Right cardiac atrium (tissue), 5 donors: ENCODE measurements around the gene LGALS9. TPM values are rescaled to one million over a fixed set of nuclear protein-coding genes. Genes with fewer than 3 reads are reported as not detected.
"Not testable (repeated sequence)": the region's sequence is repeated elsewhere in the genome, so short reads cannot be mapped to it uniquely, and the experiment has no call there.

ENCODE experiments used
- ATAC-seq, 2 donors: fragments of 200-7000 bp; cut with Tn5 transposase; one replicate each; pipeline versions ENCODE4 v1.8.0 to v1.9.1; 2020; ENCODE audit warnings: moderate library complexity in 2 of 2, mild to moderate bottlenecking in 1 of 2
- DNase-seq, 3 donors: peaks; one replicate each; pipeline ENCODE4 v3.0.0-alpha.2; 2020
- H3K27ac ChIP-seq: one replicate; pipeline ENCODE4 v1.5.1; 2013; ENCODE audit warnings: mild to moderate bottlenecking, low read length, control low read depth, moderate library complexity
- H3K27me3 ChIP-seq: one replicate; pipeline ENCODE4 v1.6.1; 2013; ENCODE audit not compliant: control insufficient read depth, insufficient read depth
- H3K4me1 ChIP-seq: one replicate; pipeline ENCODE4 v1.6.1; 2013; ENCODE audit warnings: low read length; ENCODE audit not compliant: control insufficient read depth, insufficient read depth
- H3K4me3 ChIP-seq: one replicate; pipeline ENCODE4 v1.5.1; 2013; ENCODE audit warnings: low read length, control low read depth
- H3K9me3 ChIP-seq: one replicate; pipeline ENCODE4 v1.6.1; 2013; ENCODE audit warnings: low read length; ENCODE audit not compliant: control insufficient read depth
- WGBS: extraction: QIAGEN DNeasy Blood & Tissue Kit; methylation state at CpG from one replicate; pipeline ENCODE4 v1.1.7; 2013; 5-methylcytosine and 5-hydroxymethylcytosine counted together
- intact Hi-C, 4 donors: fragments of 100-400 bp; cut with DNase I; formaldehyde crosslinking; loops; one replicate each; pipeline versions ENCODE4 v1.11.0 to v1.14.0; 2022 to 2023
- polyA plus RNA-seq: library from polyadenylated mRNA; stranded (reverse); fragments of 200-250 nt; gene quantifications from one replicate; pipeline ENCODE4 v1.2.3, GENCODE V29; 2013
- total RNA-seq, 4 donors: library from RNA; stranded (reverse); fragmentation: NEBNext Ultra II Directional; extraction: Animal tissue kit (Norgen Biotek cat#: 25700); gene quantifications; one replicate each; pipeline ENCODE4 v1.2.1, GENCODE V29; 2021
- donor health status: healthy with polysubstance abuse.
- donor health status: DM: no; HTN: yes; CAD: no.
- donor health status: DM: no; HTN: no; CAD: no.
- donor health status: DM: no; HTN: yes; CAD: no; lungs with severe emphysema.
- donor health status: DM: yes; HTN: yes; CAD: no.

The LGALS9 gene
- total and polyA plus RNA-seq, 5 donors, result 8.9 to 30.5 (median 19.7) TPM

- Histone ChIP-seq H3K4me3 (no peak overlapping the region), H3K4me1 (peaks cover 7% of the 10 kb centered on the region), H3K27ac (no peak overlapping the region), H3K9me3 (no peaks in the 10 kb centered on the region), H3K27me3 (no peaks in the 10 kb centered on the region)
- ATAC-seq, result no peak
- WGBS, result 92% methylated on average over 5 of the region's 5 CpGs
- DNase-seq, result peak in 1 of 3 donors; percentile 6
- intact Hi-C loops, result no loop called here
Measured at GRCh38 chr17:27628376-27628775, 2.6 kb upstream of the LGALS9 start.

DNA sequence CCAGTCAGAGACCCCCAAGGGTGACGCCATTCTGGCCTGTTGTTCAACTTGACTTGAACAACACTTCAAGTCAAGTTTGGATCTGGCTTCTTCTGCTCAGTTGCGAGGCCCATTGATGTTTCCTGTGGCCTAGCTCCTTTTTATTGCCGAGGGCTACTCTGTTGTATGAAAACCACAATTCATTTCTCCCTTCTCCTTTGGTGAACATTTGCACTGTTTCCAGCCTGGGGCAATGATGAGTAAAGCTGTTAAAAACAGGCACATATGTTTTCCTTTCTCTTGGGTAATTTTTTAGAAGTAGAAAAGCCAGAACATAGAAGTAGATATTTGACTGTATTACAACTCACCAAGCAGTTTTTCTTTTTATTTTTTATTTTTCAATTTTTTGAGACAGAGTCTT, 1.7 kb upstream of the LGALS9 start:
- intact Hi-C loops, ATAC-seq, DNase-seq, H3K4me3 ChIP-seq, H3K27ac ChIP-seq, H3K27me3 ChIP-seq, H3K9me3 ChIP-seq: not testable (repeated sequence)
- 89% methylated on average over 3 of the region's 3 CpGs for WGBS
- peaks cover 12% of the 10 kb centered on the region for H3K4me1 ChIP-seq

GRCh38 chr17:27631411-27631760, 398 bp downstream of the LGALS9 start:
- peaks cover 12% of the 10 kb centered on the region for H3K4me1 ChIP-seq
- ATAC-seq, result no peak
- peak overlapping the region; percentile 51 for H3K4me3 ChIP-seq
- intact Hi-C loops, result no loop called here
- H3K27me3 ChIP-seq, result no peaks in the 10 kb centered on the region
- 50% methylated on average over 6 of the region's 6 CpGs for WGBS
- H3K27ac ChIP-seq, result peak overlapping the region; percentile 85
- H3K9me3 ChIP-seq, result no peaks in the 10 kb centered on the region
- DNase-seq, result no peak

DNA sequence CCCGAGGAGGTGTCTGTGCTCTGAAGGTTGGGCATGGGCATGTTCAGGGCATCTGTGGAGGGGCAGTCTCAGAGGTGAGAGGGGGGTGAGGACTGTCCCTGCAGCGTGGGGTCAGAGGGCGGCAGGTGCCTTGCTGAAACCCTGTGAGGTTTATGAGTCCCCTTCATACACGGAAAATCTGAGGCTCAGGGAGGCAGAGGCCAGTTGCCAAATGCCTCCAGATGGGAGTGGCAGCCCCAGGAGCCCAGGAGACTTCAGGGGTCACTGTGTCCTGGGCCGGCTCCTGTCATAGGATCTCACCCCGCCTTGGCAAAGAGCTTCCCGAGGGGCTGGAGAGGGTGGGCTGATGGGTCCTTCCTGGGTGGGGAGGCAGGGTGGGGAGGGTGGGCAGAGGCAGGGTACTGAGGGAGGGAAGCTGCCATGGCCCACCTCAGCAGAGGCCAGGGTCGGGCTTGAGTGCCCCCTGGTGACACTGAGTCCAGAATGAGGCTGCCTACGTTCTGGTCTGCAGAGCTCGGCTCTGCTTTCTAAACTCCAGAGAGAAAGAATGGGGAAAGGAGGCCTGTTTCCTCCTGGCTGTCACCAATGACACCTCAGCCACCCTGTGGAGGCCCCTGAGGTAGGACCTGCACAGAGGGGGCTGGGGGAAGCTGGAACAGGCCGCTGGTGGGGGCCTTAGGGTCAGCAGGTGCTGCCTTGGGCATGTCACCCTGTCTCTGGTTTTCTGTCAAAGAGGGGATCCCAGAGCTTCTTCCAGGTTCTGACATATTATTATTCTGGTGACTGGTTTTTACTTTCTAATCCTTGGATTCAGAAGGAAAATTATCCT, 1.1 kb downstream of the LGALS9 start:
- H3K4me1 ChIP-seq, result peaks cover 12% of the 10 kb centered on the region
- intact Hi-C loops, result no loop called here
- WGBS, result 54% methylated on average over 11 of the region's 11 CpGs
- ATAC-seq (no peak), DNase-seq (peak in 2 of 3 donors; percentile 55 to 59)
- H3K27me3 ChIP-seq, result no peaks in the 10 kb centered on the region
- H3K9me3 ChIP-seq, result no peaks in the 10 kb centered on the region
- H3K27ac ChIP-seq, result peak overlapping the region; percentile 85
- H3K4me3 ChIP-seq, result peak overlapping the region; percentile 51

DNA sequence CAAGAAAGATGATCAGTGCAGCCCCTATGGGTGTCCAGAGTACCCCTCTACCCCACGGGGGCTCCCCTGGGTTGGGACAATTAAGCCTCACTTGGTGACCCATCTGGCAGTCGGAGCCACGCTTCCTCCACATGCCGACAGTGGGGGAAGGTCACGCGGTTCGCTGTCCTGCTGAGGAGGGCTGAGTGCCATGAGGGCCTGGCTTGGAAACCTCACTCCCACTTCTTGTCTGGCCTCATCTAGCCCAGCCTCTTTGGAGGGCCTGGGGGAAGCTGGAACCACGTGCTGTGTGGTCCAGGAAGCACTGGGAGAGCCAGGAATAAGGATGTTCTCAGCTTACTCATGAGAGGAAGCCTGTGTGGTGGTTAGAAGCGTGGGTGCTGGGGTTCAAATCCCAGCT, 1.8 kb downstream of the LGALS9 start:
- H3K27me3 ChIP-seq, H3K4me3 ChIP-seq, H3K9me3 ChIP-seq, intact Hi-C loops: not testable (repeated sequence)
- DNase-seq, result peak; percentile 86 to 93 (median 92)
- 12% methylated on average over 9 of the region's 9 CpGs for WGBS
- Histone ChIP-seq H3K27ac (peak overlapping the region; percentile 34), H3K4me1 (peaks cover 12% of the 10 kb centered on the region)
- ATAC-seq, result peak; percentile 94 to 95

DNA sequence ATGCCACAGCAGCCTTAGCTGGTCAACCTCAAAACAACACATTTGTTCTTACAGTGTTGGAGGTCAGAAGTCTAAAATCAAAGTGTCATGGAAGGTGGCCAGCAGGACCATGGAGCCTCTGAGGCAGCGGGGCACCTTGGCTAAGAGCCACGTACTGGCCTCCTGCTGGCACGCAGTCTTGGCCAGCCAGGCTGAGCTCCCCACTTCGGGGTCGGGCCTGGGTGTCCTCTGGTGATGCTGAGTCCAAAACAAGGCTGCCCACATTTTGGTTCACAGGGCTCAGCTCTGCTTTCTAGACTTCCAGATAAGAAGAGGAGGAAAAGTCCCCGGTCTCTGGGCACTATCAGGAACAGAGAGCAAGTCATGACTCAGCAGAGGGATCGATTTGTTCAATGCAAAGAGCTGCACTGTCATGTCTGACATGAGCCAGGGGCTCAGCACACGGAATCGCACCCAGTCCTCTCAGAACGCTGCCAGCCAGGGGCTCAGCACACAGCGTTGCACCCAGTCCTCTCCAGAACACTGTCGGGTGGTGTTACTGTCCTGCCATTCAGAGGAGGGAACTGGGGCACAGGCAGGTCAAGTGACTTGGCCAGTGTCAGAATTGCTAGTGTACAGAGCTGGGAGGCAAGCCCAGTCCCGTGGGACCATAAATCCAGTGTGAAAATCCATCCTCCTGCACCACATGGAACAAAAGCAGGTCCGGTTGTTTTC, 2.5 kb downstream of the LGALS9 start:
- no peak overlapping the region for H3K4me3 ChIP-seq
- peak overlapping the region; percentile 34 for H3K27ac ChIP-seq
- peak; percentile 52 for ATAC-seq
- peaks cover 12% of the 10 kb centered on the region for H3K4me1 ChIP-seq
- H3K9me3 ChIP-seq, result no peaks in the 10 kb centered on the region
- 42% methylated on average over 14 of the region's 14 CpGs for WGBS
- no peaks in the 10 kb centered on the region for H3K27me3 ChIP-seq
- intact Hi-C loops, result no loop called here
- peak in 2 of 3 donors; percentile 67 to 75 for DNase-seq

DNA sequence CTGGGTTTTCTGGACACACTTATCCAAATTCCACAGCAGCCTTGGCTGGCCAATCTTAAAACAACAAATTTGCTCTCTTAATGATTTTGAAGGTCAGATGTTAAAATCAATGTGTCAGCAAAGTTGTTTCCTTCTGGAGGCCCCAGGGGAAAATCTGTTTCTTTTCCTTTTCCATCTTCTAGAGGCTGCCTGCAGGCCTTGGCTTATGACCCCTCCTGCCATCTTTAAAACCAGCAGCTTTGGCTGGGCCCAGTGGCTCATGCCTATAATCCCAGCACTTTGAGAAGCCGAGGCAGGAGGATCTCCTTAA, 3.0 kb downstream of the LGALS9 start:
- intact Hi-C loops, result no loop called here
- Histone ChIP-seq H3K27ac (peak overlapping the region; percentile 34), H3K4me3 (no peak overlapping the region), H3K9me3 (no peaks in the 10 kb centered on the region), H3K4me1 (peaks cover 12% of the 10 kb centered on the region), H3K27me3 (no peaks in the 10 kb centered on the region)
- 98% methylated on average over 1 of the region's 1 CpG for WGBS
- DNase-seq (peak in 1 of 3 donors; percentile 33), ATAC-seq (no peak)

DNA sequence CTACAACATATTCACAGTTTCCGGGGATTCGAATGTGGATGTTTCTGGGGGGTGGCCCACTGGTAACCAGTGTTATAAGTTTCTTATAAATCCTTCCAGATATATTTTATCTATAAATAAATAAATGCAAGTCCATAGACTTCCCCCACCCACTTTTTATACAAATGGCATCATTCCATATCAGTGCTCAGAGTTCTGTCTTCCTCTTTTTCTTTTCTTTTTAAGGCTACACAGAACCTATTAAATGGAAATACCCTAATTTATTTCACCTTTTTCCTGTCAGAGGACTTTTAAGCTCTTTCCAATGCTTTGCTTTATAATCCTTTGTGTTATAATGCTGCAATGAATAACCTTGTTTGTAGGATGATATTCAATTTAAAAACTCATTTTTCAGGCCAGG, 3.8 kb downstream of the LGALS9 start:
- intact Hi-C loops, result no loop called here
- no peak for ATAC-seq
- Histone ChIP-seq H3K9me3 (no peaks in the 10 kb centered on the region), H3K27ac (no peak overlapping the region), H3K4me1 (peaks cover 12% of the 10 kb centered on the region), H3K4me3 (no peak overlapping the region), H3K27me3 (no peaks in the 10 kb centered on the region)
- no peak for DNase-seq
- WGBS, result 85% methylated on average over 2 of the region's 2 CpGs

- ATAC-seq, result no peak
- H3K27ac ChIP-seq, result no peak overlapping the region
- no peaks in the 10 kb centered on the region for H3K9me3 ChIP-seq
- peaks cover 12% of the 10 kb centered on the region for H3K4me1 ChIP-seq
- WGBS, result 76% methylated on average over 6 of the region's 6 CpGs
- no peaks in the 10 kb centered on the region for H3K27me3 ChIP-seq
- intact Hi-C loops, result no loop called here
- peak in 2 of 3 donors; percentile 31 to 46 for DNase-seq
- no peak overlapping the region for H3K4me3 ChIP-seq
Measured at GRCh38 chr17:27635275-27635823, 4.4 kb downstream of the LGALS9 start.

DNA sequence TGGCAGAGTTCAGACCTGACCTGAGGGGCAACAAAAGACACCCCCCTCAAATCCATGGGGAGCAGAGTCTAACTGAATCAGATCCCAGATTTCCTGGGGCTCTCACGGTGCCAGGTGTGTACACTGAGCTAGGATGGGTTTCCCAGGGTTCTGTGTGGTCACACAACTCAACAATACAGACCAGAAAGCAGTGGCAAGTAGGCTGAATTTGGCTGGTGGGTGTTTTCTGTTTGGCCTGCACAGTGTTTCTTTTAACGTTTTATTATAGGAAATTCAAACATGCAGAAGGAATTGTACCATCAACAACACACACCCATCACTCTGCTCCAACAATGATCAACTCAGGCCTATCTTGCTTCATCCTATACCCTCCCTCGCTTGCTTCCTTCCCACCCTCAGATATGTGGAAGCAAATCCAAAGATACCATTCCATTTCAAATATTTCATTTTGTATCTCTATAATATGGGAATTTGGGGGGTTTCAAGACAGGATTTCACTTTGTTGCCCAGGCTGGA, 5.1 kb downstream of the LGALS9 start:
- 68% methylated on average over 3 of the region's 3 CpGs for WGBS
- H3K27ac ChIP-seq, H3K27me3 ChIP-seq, ATAC-seq, H3K4me3 ChIP-seq, intact Hi-C loops, H3K9me3 ChIP-seq: not testable (repeated sequence)
- peaks cover 12% of the 10 kb centered on the region for H3K4me1 ChIP-seq
- peak in 1 of 3 donors; percentile 11 for DNase-seq

- ATAC-seq, H3K4me1 ChIP-seq, H3K27ac ChIP-seq, H3K4me3 ChIP-seq, intact Hi-C loops, H3K27me3 ChIP-seq, H3K9me3 ChIP-seq: not testable (repeated sequence)
- peak in 1 of 3 donors; percentile 14 for DNase-seq
- 90% methylated on average over 7 of the region's 7 CpGs for whole genome bisulfite sequencing
Measured at GRCh38 chr17:27637818-27638217, 6.8 kb downstream of the LGALS9 start.
